ENCODE results near the gene NRDC. TPM values are rescaled to one million over a fixed set of nuclear protein-coding genes. Genes with fewer than 3 reads are reported as not detected.

NRDC gene
- polyA plus RNA-seq, 1 experiment, result 69.2 TPM

DNA sequence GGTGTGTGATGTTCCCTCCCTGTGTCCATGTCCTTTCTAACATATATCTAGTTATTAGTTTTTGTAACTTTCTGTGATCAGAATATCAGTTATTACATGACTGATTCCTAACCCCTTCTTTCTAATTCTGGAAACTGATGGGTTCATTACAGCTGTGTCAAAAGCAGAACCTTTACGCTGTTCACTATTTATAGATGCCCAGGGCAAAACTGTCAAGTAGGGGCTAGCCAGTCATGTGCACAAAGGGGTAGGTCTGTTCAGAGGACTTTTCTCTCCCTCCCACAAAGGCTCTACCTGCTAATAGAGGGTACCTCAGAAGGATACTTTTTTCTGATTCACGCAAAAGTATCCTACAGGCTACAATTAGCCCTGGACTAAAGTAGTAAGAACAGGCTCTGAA lies 79.2 kb downstream of the NRDC start:
- no peak for DNase-seq (ENCODE audit: low read depth)
- ChIA-PET CTCF (interaction anchor here (0.8 to 1.1 kb wide), 2 partner anchors 9 to 84 kb away, joined by 3 to 4 read pairs; no protein-coding TSS in a partner anchor), POLR2A (no interaction called here)
- Histone ChIP-seq H3K36me3 (ENCODE audit: control insufficient read depth, insufficient read depth, low read length) (peaks cover 13% of the 10 kb centered on the region), H3K27me3 (ENCODE audit: control insufficient read depth, insufficient read depth, low read length) (no peaks in the 10 kb centered on the region), H3K4me3 (ENCODE audit: low read depth, low read length) (no peak overlapping the region)
- TF ChIP-seq, protein P1, sequence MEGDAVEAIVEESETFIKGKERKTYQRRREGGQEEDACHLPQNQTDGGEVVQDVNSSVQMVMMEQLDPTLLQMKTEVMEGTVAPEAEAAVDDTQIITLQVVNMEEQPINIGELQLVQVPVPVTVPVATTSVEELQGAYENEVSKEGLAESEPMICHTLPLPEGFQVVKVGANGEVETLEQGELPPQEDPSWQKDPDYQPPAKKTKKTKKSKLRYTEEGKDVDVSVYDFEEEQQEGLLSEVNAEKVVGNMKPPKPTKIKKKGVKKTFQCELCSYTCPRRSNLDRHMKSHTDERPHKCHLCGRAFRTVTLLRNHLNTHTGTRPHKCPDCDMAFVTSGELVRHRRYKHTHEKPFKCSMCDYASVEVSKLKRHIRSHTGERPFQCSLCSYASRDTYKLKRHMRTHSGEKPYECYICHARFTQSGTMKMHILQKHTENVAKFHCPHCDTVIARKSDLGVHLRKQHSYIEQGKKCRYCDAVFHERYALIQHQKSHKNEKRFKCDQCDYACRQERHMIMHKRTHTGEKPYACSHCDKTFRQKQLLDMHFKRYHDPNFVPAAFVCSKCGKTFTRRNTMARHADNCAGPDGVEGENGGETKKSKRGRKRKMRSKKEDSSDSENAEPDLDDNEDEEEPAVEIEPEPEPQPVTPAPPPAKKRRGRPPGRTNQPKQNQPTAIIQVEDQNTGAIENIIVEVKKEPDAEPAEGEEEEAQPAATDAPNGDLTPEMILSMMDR (IDR thresholded peaks at IDR 0.05; ENCODE audit: insufficient read depth, low read depth, low read length), result no peak

DNA sequence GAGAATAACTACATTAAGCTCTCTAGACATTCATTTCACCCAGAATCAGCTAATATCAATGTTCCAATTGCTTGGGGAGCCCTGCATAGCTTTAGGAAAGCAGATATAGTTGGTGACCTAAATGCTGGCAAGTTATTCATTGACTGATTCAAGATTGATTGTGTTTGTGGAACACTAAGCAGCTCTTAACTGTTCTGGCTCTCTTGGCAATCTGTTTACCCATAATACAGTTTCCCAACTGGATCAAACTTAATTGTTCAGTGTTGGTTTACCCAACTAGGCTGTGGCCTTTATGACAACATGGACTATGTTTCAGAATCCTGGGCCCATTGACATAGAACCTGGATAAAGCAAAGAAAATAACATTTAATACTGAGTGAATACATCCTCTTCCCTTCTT lies 83.7 kb downstream of the NRDC start:
- TF ChIP-seq, protein P1 (IDR thresholded peaks at IDR 0.05; ENCODE audit: insufficient read depth, low read depth, low read length), result no peak
- peaks cover 22% of the 10 kb centered on the region for H3K36me3 ChIP-seq (ENCODE audit: control insufficient read depth, insufficient read depth, low read length)
- no peaks in the 10 kb centered on the region for H3K27me3 ChIP-seq (ENCODE audit: control insufficient read depth, insufficient read depth, low read length)
- DNase-seq (ENCODE audit: low read depth), result no peak
- ChIA-PET CTCF (interaction anchor here (0.5 kb wide), 1 partner anchor 209 kb away, joined by 3 read pairs; no protein-coding TSS in a partner anchor), POLR2A (no interaction called here)
- no peak overlapping the region for H3K4me3 ChIP-seq (ENCODE audit: low read depth, low read length)

DNA sequence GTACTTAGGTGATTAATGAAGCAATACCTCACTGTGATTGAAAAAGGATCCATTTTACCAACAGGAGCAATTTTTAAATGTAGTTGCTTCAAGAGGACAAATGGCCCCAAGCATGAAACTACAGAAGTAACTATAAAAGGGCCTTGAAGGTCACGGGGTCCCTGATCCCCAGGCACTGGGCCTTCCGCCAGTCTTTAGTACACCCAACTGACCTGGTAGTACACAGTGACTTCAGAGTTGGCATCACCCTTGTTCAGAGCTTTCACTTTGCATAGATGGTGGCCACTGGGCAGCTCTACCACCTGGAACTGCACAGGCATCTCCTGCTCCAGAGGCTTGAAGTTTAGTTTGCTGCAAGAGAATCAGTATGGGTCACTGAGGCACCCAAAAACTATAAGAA lies 84.3 kb downstream of the NRDC start:
- Histone ChIP-seq H3K36me3 (ENCODE audit: control insufficient read depth, insufficient read depth, low read length) (peaks cover 19% of the 10 kb centered on the region), H3K27me3 (ENCODE audit: control insufficient read depth, insufficient read depth, low read length) (no peaks in the 10 kb centered on the region), H3K4me3 (ENCODE audit: low read depth, low read length) (no peak overlapping the region)
- POLR2A ChIA-PET, result no interaction called here
- DNase-seq (ENCODE audit: low read depth), result no peak
- TF ChIP-seq, protein P1 (IDR thresholded peaks at IDR 0.05; ENCODE audit: insufficient read depth, low read depth, low read length), result no peak
- CTCF ChIA-PET, result interaction anchor here (0.5 kb wide), 1 partner anchor 209 kb away, joined by 3 read pairs; no protein-coding TSS in a partner anchor

DNA sequence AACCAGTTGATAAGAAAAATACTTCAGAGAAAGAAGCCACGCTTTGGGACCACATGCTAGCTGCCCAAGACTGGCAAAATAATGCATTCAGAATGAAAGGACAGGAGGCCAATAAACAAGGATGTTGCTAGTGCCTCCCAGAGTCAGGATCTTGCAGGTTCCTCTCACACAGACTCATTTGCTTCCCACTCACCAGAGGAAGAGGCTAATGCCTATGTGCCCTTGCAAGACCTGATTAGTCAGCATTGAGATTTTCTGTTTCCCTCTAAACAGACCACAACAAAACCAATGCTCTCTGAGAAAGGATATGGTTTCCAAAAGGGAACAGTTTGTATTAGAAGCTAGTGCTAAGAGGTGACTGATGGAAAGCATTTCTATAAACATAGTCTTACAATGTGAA lies 85.7 kb downstream of the NRDC start:
- DNase-seq (ENCODE audit: low read depth), result peak; percentile 17
- POLR2A ChIA-PET, result no interaction called here
- Histone ChIP-seq H3K4me3 (ENCODE audit: low read depth, low read length) (no peak overlapping the region), H3K27me3 (ENCODE audit: control insufficient read depth, insufficient read depth, low read length) (no peaks in the 10 kb centered on the region), H3K36me3 (ENCODE audit: control insufficient read depth, insufficient read depth, low read length) (peaks cover 16% of the 10 kb centered on the region)
- TF ChIP-seq, protein P1 (IDR thresholded peaks at IDR 0.05; ENCODE audit: insufficient read depth, low read depth, low read length), result 0 out of 2 replicates have a peak, but pooled peaks have one; percentile 5
- CTCF ChIA-PET, result no interaction called here

DNA sequence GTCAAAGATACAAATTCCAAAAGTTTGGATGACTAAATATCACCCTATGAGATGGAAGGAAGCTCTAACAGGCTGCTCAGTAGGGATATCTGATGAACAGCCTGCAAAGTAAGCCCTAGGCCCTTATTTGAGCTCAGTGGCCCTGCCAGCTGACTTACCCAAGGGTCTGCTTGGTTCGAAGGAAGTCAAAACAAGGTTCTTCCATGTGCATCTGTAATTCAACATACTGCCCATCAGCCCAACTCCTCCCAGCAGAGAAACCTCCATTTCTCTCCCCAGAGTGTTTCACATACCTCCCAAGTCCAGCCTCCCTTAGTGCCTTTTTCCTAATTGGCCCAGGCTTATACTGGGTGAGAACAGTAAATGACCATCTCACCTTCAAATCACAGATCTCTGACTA lies 86.6 kb downstream of the NRDC start:
- CTCF ChIA-PET, result no interaction called here

More for the DNA sequence above, 86.6 kb downstream of the NRDC start:
- Histone ChIP-seq H3K4me3 (ENCODE audit: low read depth, low read length) (no peak overlapping the region), H3K27me3 (ENCODE audit: control insufficient read depth, insufficient read depth, low read length) (no peaks in the 10 kb centered on the region), H3K36me3 (ENCODE audit: control insufficient read depth, insufficient read depth, low read length) (peaks cover 19% of the 10 kb centered on the region)
- TF ChIP-seq, protein P1 (IDR thresholded peaks at IDR 0.05; ENCODE audit: insufficient read depth, low read depth, low read length), result no peak
- POLR2A ChIA-PET, result no interaction called here
- DNase-seq (ENCODE audit: low read depth), result no peak
